Measurements from ENCODE around the gene PSMA6. TPM values are rescaled to one million over a fixed set of nuclear protein-coding genes. Genes with fewer than 3 reads are reported as not detected.

Gene PSMA6
- total and polyA plus RNA-seq, 2 experiments from 2014 or later, result 216 to 296 TPM

DNA sequence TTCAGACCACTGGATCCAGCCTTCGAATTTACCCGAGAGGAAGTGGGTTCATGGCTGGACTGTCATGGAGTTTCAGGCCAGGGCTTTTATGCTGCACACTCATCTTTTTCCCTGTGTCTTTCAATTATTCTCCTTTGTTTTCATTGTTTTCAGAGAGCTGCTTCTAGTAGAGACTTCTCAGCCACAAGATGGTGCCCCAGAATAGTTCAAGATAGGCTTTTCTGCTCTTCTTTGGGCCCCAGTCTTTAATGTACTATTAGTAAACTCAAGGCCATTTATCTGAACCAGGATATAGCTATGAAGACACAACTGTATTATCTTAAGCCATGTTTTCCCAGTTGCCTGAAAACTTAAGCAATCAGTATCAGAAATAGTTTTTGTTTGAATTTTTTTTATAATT is 30.4 kb upstream of the PSMA6 start:
- Histone ChIP-seq H3K4me1 (ENCODE audit: insufficient read depth) (no peaks in the 10 kb centered on the region), H4K20me1 (replicated peaks; ENCODE audit: insufficient read depth) (no peaks in the 10 kb centered on the region), H3K27ac (ENCODE audit: low read depth) (no peak overlapping the region), H3K36me3 (ENCODE audit: insufficient read depth) (no peaks in the 10 kb centered on the region), H2AFZ (no peak overlapping the region), H3K79me2 (replicated peaks; ENCODE audit: insufficient read depth) (no peaks in the 10 kb centered on the region), H3K4me2 (no peak overlapping the region), H3K9me2 (ENCODE audit: insufficient read depth) (no peaks in the 10 kb centered on the region), H3K27me3 (ENCODE audit: insufficient read depth) (no peaks in the 10 kb centered on the region), H3F3A (replicated peaks; ENCODE audit: low read depth) (no peaks in the 10 kb centered on the region), H3K4me3 (no peak overlapping the region)
- TF ChIP-seq ZNF114 (CRISPR knock-in tag; IDR thresholded peaks at IDR 0.05) (no peak), NANOG (IDR thresholded peaks at IDR 0.05; ENCODE audit: borderline replicate concordance) (no peak), ZNF331 (CRISPR knock-in tag; IDR thresholded peaks at IDR 0.05; ENCODE audit: low read depth) (no peak), JUNB (IDR thresholded peaks at IDR 0.05; ENCODE audit: unreplicated experiment) (no peak)
- TF ChIP-seq, protein P1, sequence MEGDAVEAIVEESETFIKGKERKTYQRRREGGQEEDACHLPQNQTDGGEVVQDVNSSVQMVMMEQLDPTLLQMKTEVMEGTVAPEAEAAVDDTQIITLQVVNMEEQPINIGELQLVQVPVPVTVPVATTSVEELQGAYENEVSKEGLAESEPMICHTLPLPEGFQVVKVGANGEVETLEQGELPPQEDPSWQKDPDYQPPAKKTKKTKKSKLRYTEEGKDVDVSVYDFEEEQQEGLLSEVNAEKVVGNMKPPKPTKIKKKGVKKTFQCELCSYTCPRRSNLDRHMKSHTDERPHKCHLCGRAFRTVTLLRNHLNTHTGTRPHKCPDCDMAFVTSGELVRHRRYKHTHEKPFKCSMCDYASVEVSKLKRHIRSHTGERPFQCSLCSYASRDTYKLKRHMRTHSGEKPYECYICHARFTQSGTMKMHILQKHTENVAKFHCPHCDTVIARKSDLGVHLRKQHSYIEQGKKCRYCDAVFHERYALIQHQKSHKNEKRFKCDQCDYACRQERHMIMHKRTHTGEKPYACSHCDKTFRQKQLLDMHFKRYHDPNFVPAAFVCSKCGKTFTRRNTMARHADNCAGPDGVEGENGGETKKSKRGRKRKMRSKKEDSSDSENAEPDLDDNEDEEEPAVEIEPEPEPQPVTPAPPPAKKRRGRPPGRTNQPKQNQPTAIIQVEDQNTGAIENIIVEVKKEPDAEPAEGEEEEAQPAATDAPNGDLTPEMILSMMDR (conservative IDR thresholded peaks at IDR 0.05; ENCODE audit: low read depth in 2 of 2), result no peak
- Mint-ChIP-seq H3K27me3 (ENCODE audit: insufficient read depth, low read depth, poor library complexity) (no peaks in the 10 kb centered on the region), H3K9me3 (no peaks in the 10 kb centered on the region; the same call in 2 of the 3 replicates), H3K4me3 (no peak overlapping the region), H3K27ac (no peak overlapping the region), H3K36me3 (ENCODE audit: low read depth) (peaks cover 9% of the 10 kb centered on the region; the same call in 2 of the 3 replicates), H3K4me1 (no peaks in the 10 kb centered on the region)
- DNase-seq (ENCODE audit: low spot score) (no peak), ATAC-seq (no peak)

DNA sequence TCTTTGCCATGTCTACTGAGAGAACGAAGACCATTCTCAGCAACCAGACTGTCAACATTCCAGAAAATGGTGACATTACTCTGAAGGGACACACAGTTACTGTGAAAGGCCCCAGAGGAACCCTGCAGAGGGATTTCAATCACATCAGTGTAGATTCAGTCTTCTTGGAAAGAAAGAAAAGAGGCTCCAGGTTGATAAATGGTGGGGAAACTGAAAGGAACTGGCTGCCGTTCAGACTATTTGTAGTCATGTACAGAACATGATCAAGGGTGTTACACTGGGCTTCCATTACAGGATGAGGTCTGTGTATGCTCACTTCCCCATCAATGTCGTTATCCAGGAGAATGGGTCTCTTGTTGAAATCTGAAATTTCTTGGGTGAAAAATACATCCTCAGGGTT is 29.7 kb upstream of the PSMA6 start:
- no peak overlapping the region for H3K4me2 ChIP-seq
- H3K9me3 Mint-ChIP-seq, result no peaks in the 10 kb centered on the region; the same call in 2 of the 3 replicates
- H3K27me3 ChIP-seq (ENCODE audit: insufficient read depth), result no peaks in the 10 kb centered on the region
- H4K20me1 ChIP-seq (replicated peaks; ENCODE audit: insufficient read depth), result no peaks in the 10 kb centered on the region
- no peak overlapping the region for H3K4me3 ChIP-seq
- no peaks in the 10 kb centered on the region for H3F3A ChIP-seq (replicated peaks; ENCODE audit: low read depth)
- no peak overlapping the region for H3K4me3 Mint-ChIP-seq
- H2AFZ ChIP-seq, result no peak overlapping the region
- no peak overlapping the region for H3K27ac Mint-ChIP-seq
- H3K36me3 Mint-ChIP-seq (ENCODE audit: low read depth), result peaks cover 12% of the 10 kb centered on the region; the same call in 2 of the 3 replicates
- ATAC-seq (no peak), DNase-seq (ENCODE audit: low spot score) (no peak)
- H3K4me1 Mint-ChIP-seq, result no peaks in the 10 kb centered on the region
- H3K4me1 ChIP-seq (ENCODE audit: insufficient read depth), result no peaks in the 10 kb centered on the region
- H3K27ac ChIP-seq (ENCODE audit: low read depth), result no peak overlapping the region
- H3K79me2 ChIP-seq (replicated peaks; ENCODE audit: insufficient read depth), result no peaks in the 10 kb centered on the region
- no peaks in the 10 kb centered on the region for H3K36me3 ChIP-seq (ENCODE audit: insufficient read depth)
- H3K27me3 Mint-ChIP-seq (ENCODE audit: insufficient read depth, low read depth, poor library complexity), result no peaks in the 10 kb centered on the region
- H3K9me2 ChIP-seq (ENCODE audit: insufficient read depth), result no peaks in the 10 kb centered on the region
- TF ChIP-seq, protein P2, sequence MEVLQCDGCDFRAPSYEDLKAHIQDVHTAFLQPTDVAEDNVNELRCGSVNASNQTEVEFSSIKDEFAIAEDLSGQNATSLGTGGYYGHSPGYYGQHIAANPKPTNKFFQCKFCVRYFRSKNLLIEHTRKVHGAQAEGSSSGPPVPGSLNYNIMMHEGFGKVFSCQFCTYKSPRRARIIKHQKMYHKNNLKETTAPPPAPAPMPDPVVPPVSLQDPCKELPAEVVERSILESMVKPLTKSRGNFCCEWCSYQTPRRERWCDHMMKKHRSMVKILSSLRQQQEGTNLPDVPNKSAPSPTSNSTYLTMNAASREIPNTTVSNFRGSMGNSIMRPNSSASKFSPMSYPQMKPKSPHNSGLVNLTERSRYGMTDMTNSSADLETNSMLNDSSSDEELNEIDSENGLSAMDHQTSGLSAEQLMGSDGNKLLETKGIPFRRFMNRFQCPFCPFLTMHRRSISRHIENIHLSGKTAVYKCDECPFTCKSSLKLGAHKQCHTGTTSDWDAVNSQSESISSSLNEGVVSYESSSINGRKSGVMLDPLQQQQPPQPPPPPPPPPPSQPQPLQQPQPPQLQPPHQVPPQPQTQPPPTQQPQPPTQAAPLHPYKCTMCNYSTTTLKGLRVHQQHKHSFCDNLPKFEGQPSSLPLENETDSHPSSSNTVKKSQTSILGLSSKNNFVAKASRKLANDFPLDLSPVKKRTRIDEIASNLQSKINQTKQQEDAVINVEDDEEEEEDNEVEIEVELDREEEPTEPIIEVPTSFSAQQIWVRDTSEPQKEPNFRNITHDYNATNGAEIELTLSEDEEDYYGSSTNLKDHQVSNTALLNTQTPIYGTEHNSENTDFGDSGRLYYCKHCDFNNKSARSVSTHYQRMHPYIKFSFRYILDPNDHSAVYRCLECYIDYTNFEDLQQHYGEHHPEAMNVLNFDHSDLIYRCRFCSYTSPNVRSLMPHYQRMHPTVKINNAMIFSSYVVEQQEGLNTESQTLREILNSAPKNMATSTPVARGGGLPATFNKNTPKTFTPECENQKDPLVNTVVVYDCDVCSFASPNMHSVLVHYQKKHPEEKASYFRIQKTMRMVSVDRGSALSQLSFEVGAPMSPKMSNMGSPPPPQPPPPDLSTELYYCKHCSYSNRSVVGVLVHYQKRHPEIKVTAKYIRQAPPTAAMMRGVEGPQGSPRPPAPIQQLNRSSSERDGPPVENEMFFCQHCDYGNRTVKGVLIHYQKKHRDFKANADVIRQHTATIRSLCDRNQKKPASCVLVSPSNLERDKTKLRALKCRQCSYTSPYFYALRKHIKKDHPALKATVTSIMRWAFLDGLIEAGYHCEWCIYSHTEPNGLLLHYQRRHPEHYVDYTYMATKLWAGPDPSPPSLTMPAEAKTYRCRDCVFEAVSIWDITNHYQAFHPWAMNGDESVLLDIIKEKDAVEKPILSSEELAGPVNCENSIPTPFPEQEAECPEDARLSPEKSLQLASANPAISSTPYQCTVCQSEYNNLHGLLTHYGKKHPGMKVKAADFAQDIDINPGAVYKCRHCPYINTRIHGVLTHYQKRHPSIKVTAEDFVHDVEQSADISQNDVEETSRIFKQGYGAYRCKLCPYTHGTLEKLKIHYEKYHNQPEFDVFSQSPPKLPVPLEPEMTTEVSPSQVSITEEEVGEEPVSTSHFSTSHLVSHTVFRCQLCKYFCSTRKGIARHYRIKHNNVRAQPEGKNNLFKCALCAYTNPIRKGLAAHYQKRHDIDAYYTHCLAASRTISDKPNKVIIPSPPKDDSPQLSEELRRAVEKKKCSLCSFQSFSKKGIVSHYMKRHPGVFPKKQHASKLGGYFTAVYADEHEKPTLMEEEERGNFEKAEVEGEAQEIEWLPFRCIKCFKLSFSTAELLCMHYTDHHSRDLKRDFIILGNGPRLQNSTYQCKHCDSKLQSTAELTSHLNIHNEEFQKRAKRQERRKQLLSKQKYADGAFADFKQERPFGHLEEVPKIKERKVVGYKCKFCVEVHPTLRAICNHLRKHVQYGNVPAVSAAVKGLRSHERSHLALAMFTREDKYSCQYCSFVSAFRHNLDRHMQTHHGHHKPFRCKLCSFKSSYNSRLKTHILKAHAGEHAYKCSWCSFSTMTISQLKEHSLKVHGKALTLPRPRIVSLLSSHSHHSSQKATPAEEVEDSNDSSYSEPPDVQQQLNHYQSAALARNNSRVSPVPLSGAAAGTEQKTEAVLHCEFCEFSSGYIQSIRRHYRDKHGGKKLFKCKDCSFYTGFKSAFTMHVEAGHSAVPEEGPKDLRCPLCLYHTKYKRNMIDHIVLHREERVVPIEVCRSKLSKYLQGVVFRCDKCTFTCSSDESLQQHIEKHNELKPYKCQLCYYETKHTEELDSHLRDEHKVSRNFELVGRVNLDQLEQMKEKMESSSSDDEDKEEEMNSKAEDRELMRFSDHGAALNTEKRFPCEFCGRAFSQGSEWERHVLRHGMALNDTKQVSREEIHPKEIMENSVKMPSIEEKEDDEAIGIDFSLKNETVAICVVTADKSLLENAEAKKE (CRISPR knock-in tag; IDR thresholded peaks at IDR 0.05), result no peak
- TF ChIP-seq ZNF331 (CRISPR knock-in tag; IDR thresholded peaks at IDR 0.05; ENCODE audit: low read depth) (no peak), POLR2AphosphoS5 (IDR thresholded peaks at IDR 0.05; ENCODE audit: low read depth) (no peak), STAT1 (IDR thresholded peaks at IDR 0.05; ENCODE audit: unreplicated experiment) (no peak), EZH2phosphoT487 (IDR thresholded peaks at IDR 0.05; ENCODE audit: unreplicated experiment) (no peak), CREB1 (CRISPR knock-in tag; IDR thresholded peaks at IDR 0.05; ENCODE audit: low read depth) (no peak), ZNF114 (CRISPR knock-in tag; IDR thresholded peaks at IDR 0.05) (no peak), EZH2 (IDR thresholded peaks at IDR 0.05; ENCODE audit: low read depth, unreplicated experiment) (no peak)
- TF ChIP-seq, protein P3, sequence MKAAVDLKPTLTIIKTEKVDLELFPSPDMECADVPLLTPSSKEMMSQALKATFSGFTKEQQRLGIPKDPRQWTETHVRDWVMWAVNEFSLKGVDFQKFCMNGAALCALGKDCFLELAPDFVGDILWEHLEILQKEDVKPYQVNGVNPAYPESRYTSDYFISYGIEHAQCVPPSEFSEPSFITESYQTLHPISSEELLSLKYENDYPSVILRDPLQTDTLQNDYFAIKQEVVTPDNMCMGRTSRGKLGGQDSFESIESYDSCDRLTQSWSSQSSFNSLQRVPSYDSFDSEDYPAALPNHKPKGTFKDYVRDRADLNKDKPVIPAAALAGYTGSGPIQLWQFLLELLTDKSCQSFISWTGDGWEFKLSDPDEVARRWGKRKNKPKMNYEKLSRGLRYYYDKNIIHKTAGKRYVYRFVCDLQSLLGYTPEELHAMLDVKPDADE (IDR thresholded peaks at IDR 0.05), result no peak

Measured in GM23338 (cell line).